Measurements from ENCODE around the gene C18orf32. TPM values are rescaled to one million over a fixed set of nuclear protein-coding genes. Genes with fewer than 3 reads are reported as not detected.

The C18orf32 gene
- total and polyA plus RNA-seq, 2 of the 8 experiments (the other 6 are each of a cell fraction or from before 2014, with no cell fraction given) = 17.3 to 20.1 TPM

DNA sequence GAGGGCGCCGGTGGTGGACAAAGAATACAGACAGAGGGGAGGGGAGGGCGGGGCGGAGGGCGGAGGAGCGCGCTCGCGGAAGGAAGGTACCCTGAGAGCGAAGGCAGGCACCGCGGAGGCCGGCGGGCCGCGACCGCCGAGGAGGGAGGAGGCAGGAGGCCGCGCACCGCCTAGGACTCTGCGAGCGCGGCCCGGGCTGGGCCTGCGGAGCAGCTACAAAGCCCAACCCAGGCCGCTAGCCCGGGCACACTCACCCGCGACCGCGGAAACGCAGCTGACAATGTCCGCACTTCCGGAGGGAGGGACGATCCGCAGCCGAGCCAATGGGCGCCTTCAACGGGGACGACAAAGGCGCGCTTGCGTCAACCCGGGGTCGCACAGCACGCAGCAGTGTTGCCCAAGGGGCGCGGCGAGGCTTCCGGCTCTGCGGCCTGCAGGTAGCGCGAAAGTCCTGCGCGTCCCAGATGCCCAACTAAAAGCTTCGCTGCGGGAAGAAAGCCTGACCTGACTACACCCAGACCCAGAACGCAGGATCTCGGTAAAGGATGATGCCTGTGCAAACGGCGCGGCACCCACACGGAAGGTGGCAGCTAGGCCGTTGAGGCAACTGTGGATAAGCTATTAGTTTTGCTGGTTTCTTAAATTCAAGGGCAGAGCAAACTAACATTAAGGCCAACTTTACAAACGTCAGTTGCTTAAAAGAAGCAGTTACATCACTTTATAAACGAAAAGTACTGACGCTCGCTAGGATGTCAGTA lies at the start of gene C18orf32 (continued):
- TF ChIP-seq RNF2 (IDR thresholded peaks at IDR 0.05; ENCODE audit: borderline replicate concordance, low read depth, low read length, missing control alignments, poor library complexity, severe bottlenecking) = no peak
- TF ChIP-seq TBP (IDR thresholded peaks at IDR 0.05; ENCODE audit: low read depth, low read length) = peak; percentile 70; the same call in 1 of the 2 replicates
- no peak for TF ChIP-seq SIX5 (IDR thresholded peaks at IDR 0.05; ENCODE audit: low read depth, low read length)
- no peak for TF ChIP-seq ZNF274 (IDR thresholded peaks at IDR 0.05; ENCODE audit: borderline replicate concordance, extremely low read depth, low read length)
- TF ChIP-seq GTF2F1 (IDR thresholded peaks at IDR 0.05; ENCODE audit: borderline replicate concordance, low read depth, low read length) = no peak
- TF ChIP-seq CTBP2 (IDR thresholded peaks at IDR 0.05; ENCODE audit: borderline replicate concordance, insufficient read depth, insufficient read length, low read length) = no peak
- TF ChIP-seq CHD7 (IDR thresholded peaks at IDR 0.05; ENCODE audit: insufficient replicate concordance, low read length) = no peak
- peak; percentile 85 for TF ChIP-seq PHF8 (conservative IDR thresholded peaks at IDR 0.05; ENCODE audit: low read depth, low read length)
- peak; percentile 13; the same call in 1 of the 2 replicates for TF ChIP-seq KDM5A (IDR thresholded peaks at IDR 0.05; ENCODE audit: low read length)
